Coronary artery (tissue), 2 donors: ENCODE data around the gene SNX3.
"Not testable (repeated sequence)": the region's sequence is repeated elsewhere in the genome, so short reads cannot be mapped to it uniquely, and the experiment has no call there.

Source experiments
- DNase-seq: peaks from one replicate; pipeline ENCODE4 v3.0.0-alpha.2; 2017; ENCODE audit warnings: low spot score
- H3K27ac ChIP-seq, 2 donors: fragments of 200-600 bp; sonication (generic); one replicate each; pipeline ENCODE4 v1.5.1; 2016 to 2019
- H3K4me3 ChIP-seq: fragments of 200-600 bp; sonication (generic); 2 replicates; pipeline ENCODE4 v1.5.1; 2016; ENCODE audit warnings: mild to moderate bottlenecking, moderate library complexity
- CTCF ChIP-seq: fragments of 200-600 bp; sonication (generic); IDR thresholded peaks from one replicate; pipeline ENCODE4 v1.5.1; 2019; ENCODE audit warnings: antibody characterized with exemption

Gene SNX3

GRCh38 chr6:108260809-108261569 lies at the start of gene SNX3:
Gene SNX3, minus strand, starts transcription at chr6:108261040. Its CDS starts 119 bp downstream, at chr6:108260921.
- peak within 1 kb of the TSS; percentile 92 to 98 for H3K27ac ChIP-seq
- peak within 1 kb of the TSS; percentile 86 for H3K4me3 ChIP-seq
- TF ChIP-seq CTCF = no peak
- peak; percentile 99 for DNase-seq

GRCh38 chr6:108309844-108310243 lies 49.0 kb upstream of the SNX3 start:
- DNase-seq = no peak
- Histone ChIP-seq H3K27ac (no peak overlapping the region), H3K4me3 (no peak overlapping the region)
- TF ChIP-seq CTCF = no peak

- H3K4me3 ChIP-seq, DNase-seq, H3K27ac ChIP-seq: not testable (repeated sequence)
These were observed 47.8 kb upstream of the SNX3 start for GRCh38 chr6:108308641-108309040.

- no peak overlapping the region for H3K4me3 ChIP-seq
- H3K27ac ChIP-seq = no peak overlapping the region
- no peak for TF ChIP-seq CTCF
- no peak for DNase-seq
These were observed 43.8 kb upstream of the SNX3 start for GRCh38 chr6:108304646-108305045.

GRCh38 chr6:108302386-108302785 lies 41.5 kb upstream of the SNX3 start:
- DNase-seq = no peak
- Histone ChIP-seq H3K4me3 (no peak overlapping the region), H3K27ac (no peak overlapping the region)
- no peak for TF ChIP-seq CTCF

GRCh38 chr6:108295676-108296075 lies 34.8 kb upstream of the SNX3 start:
- H3K27ac ChIP-seq = peak overlapping the region in 1 of 2 donors; percentile 84
- TF ChIP-seq CTCF = no peak

GRCh38 chr6:108294727-108295625 lies 34.1 kb upstream of the SNX3 start, which contains the start of gene AFG1L:
Gene AFG1L, plus strand, starts transcription at chr6:108295054. Its CDS starts 26 bp downstream, at chr6:108295080.
- DNase-seq = peak; percentile 94
- TF ChIP-seq CTCF = no peak
- Histone ChIP-seq H3K4me3 (peak within 1 kb of the TSS; percentile 75), H3K27ac (peak within 1 kb of the TSS; percentile 81 to 84)

More at GRCh38 chr6:108295676-108296075, 34.8 kb upstream of the SNX3 start:
- H3K4me3 ChIP-seq = peak overlapping the region; percentile 75
- no peak for DNase-seq
